GM23338 (cell line): Measurements from ENCODE around the gene CFAP97D2. TPM values are rescaled to one million over a fixed set of nuclear protein-coding genes. Genes with fewer than 3 reads are reported as not detected.

Experiments used
- ATAC-seq: fragments of 200-7000 bp; cut with Tn5 transposase; 3 replicates; pipeline ENCODE4 v1.9.1; 2020
- DNase-seq: peaks from one replicate; pipeline ENCODE4 v3.0.0-alpha.2; 2015; ENCODE audit warnings: low spot score
- H2AFZ ChIP-seq: fragments of 200-600 bp; sonication (generic); 2 replicates; pipeline ENCODE4 v1.8.0; 2016; ENCODE audit warnings: antibody characterized with exemption, mild to moderate bottlenecking, moderate library complexity
- H3F3A ChIP-seq: fragments of 200-600 bp; sonication (generic); replicated peaks from 2 replicates; pipeline ENCODE4 v1.8.0; 2017; ENCODE audit warnings: antibody characterized with exemption, mixed run types, low read depth
- H3K27ac ChIP-seq: fragments of 200-600 bp; sonication (generic); 2 replicates; pipeline ENCODE4 v1.6.1; 2016; ENCODE audit warnings: low read depth
- H3K27me3 ChIP-seq: fragments of 200-600 bp; sonication (generic); 2 replicates; pipeline ENCODE4 v1.8.0; 2016; ENCODE audit warnings: mild to moderate bottlenecking, mixed run types, moderate library complexity; ENCODE audit not compliant: insufficient read depth
- H3K36me3 ChIP-seq: fragments of 200-600 bp; sonication (generic); 2 replicates; pipeline ENCODE4 v1.8.0; 2016; ENCODE audit warnings: mild to moderate bottlenecking; ENCODE audit not compliant: insufficient read depth
- H3K4me1 ChIP-seq: fragments of 200-600 bp; sonication (generic); 2 replicates; pipeline ENCODE4 v1.8.0; 2016; ENCODE audit warnings: mild to moderate bottlenecking, moderate library complexity; ENCODE audit not compliant: insufficient read depth
- H3K4me2 ChIP-seq: fragments of 200-600 bp; sonication (generic); 2 replicates; pipeline ENCODE4 v1.7.1; 2017; ENCODE audit warnings: mixed run types
- H3K4me3 ChIP-seq: fragments of 200-600 bp; sonication (generic); 2 replicates; pipeline ENCODE4 v1.6.1; 2016; ENCODE audit warnings: mixed run types
- H3K79me2 ChIP-seq: fragments of 200-600 bp; sonication (generic); replicated peaks from 2 replicates; pipeline ENCODE4 v1.8.0; 2017; ENCODE audit warnings: mild to moderate bottlenecking; ENCODE audit not compliant: insufficient read depth
- H3K9me2 ChIP-seq: fragments of 200-600 bp; sonication (generic); 2 replicates; pipeline ENCODE4 v1.8.0; 2017; ENCODE audit not compliant: insufficient read depth
- H4K20me1 ChIP-seq: fragments of 200-600 bp; sonication (generic); replicated peaks from 2 replicates; pipeline ENCODE4 v1.8.0; 2017; ENCODE audit warnings: mild to moderate bottlenecking; ENCODE audit not compliant: insufficient read depth
- H3K27ac Mint-ChIP-seq: 2 replicates; pipeline ENCODE4 v1.8.0; 2020; ENCODE audit warnings: inconsistent platforms, mild to moderate bottlenecking, moderate library complexity, mixed read lengths
- H3K27me3 Mint-ChIP-seq: 3 replicates; pipeline ENCODE4 v1.8.0; 2022; ENCODE audit warnings: low read depth, mild to moderate bottlenecking, moderate library complexity, mixed read lengths, inconsistent platforms; ENCODE audit not compliant: insufficient read depth, poor library complexity
- H3K36me3 Mint-ChIP-seq: 3 replicates; pipeline ENCODE4 v1.8.0; 2021; ENCODE audit warnings: low read depth, mild to moderate bottlenecking, inconsistent platforms, moderate library complexity, mixed read lengths
- H3K4me1 Mint-ChIP-seq: 3 replicates; pipeline ENCODE4 v1.8.0; 2020; ENCODE audit warnings: mild to moderate bottlenecking, inconsistent platforms, mixed read lengths
- H3K4me3 Mint-ChIP-seq: 3 replicates; pipeline ENCODE4 v1.8.0; 2021; ENCODE audit warnings: moderate library complexity, mild to moderate bottlenecking, inconsistent platforms, mixed read lengths
- H3K9me3 Mint-ChIP-seq: 3 replicates; pipeline ENCODE4 v1.8.0; 2020; ENCODE audit warnings: moderate library complexity, mild to moderate bottlenecking, inconsistent platforms, mixed read lengths
- CREB1 ChIP-seq: fragments of 250-450 bp; sonication (Bioruptor Pico); IDR thresholded peaks from 2 replicates; pipeline ENCODE4 v1.5.0; 2020; ENCODE audit warnings: low read depth, mild to moderate bottlenecking, moderate library complexity
- CTCF ChIP-seq, 2 experiments: fragments of 200-600 bp in 1 of 2; sonication (generic) in 1 of 2; conservative IDR thresholded peaks; 2 replicates each; pipeline versions ENCODE4 v1.5.1 to v1.6.1; 2016 to 2017; ENCODE audit warnings: antibody characterized with exemption in 2 of 2, low read depth in 2 of 2, mild to moderate bottlenecking in 2 of 2, moderate library complexity in 1 of 2
- ETS1 ChIP-seq: IDR thresholded peaks from 2 replicates; pipeline ENCODE4 v1.6.1; 2016; ENCODE audit warnings: antibody characterized with exemption
- EZH2 ChIP-seq: fragments of 200-600 bp; sonication (generic); IDR thresholded peaks from one replicate; pipeline ENCODE4 v1.8.0; 2017; ENCODE audit warnings: antibody characterized with exemption, mild to moderate bottlenecking, low read depth; ENCODE audit not compliant: unreplicated experiment
- EZH2phosphoT487 ChIP-seq: fragments of 200-600 bp; sonication (generic); IDR thresholded peaks from one replicate; pipeline ENCODE4 v1.8.1; 2018; ENCODE audit warnings: antibody characterized with exemption; ENCODE audit not compliant: unreplicated experiment
- JUNB ChIP-seq: IDR thresholded peaks from one replicate; pipeline ENCODE4 v1.6.1; 2016; ENCODE audit warnings: antibody characterized with exemption; ENCODE audit not compliant: unreplicated experiment
- NANOG ChIP-seq: IDR thresholded peaks from 2 replicates; pipeline ENCODE4 v1.6.1; 2016; ENCODE audit warnings: antibody characterized with exemption, borderline replicate concordance
- ZNF114 ChIP-seq: fragments of 250-450 bp; sonication (Bioruptor Pico); IDR thresholded peaks from 2 replicates; pipeline ENCODE4 v1.5.0; 2020; ENCODE audit warnings: mild to moderate bottlenecking, moderate library complexity
- ZNF331 ChIP-seq: fragments of 250-450 bp; sonication (Bioruptor Pico); IDR thresholded peaks from 2 replicates; pipeline ENCODE4 v1.5.0; 2020; ENCODE audit warnings: low read depth, mild to moderate bottlenecking, moderate library complexity
- ZNF462 ChIP-seq: fragments of 250-450 bp; sonication (Bioruptor Pico); IDR thresholded peaks from 2 replicates; pipeline ENCODE4 v1.5.0; 2020; ENCODE audit warnings: mild to moderate bottlenecking, moderate library complexity
- polyA plus RNA-seq: library from polyadenylated mRNA; unstranded; fragments of >200 nt; fragmentation: Nextera tagmentation; extraction: Ambion mirVana; gene quantifications from 2 replicates; pipeline ENCODE4 v1.2.1, GENCODE V29; 2016
- total RNA-seq: library from RNA; depleted of rRNA; stranded (reverse); fragments of >200 nt; shearing (Covaris generic); gene quantifications from 2 replicates; pipeline ENCODE4 v1.2.3, GENCODE V29; 2014

Gene CFAP97D2
- total and polyA plus RNA-seq, 2 experiments from 2014 or later: not detected

GRCh38 chr13:114241918-114242317, 62.9 kb downstream of the CFAP97D2 start (continued):
- TF ChIP-seq ZNF462 (CRISPR knock-in tag): no peak
- TF ChIP-seq ZNF331 (CRISPR knock-in tag): no peak
- no peak for TF ChIP-seq EZH2phosphoT487
- no peak for TF ChIP-seq NANOG
- TF ChIP-seq ZNF114 (CRISPR knock-in tag): no peak

GRCh38 chr13:114243971-114244370, 64.9 kb downstream of the CFAP97D2 start:
- H3K36me3 Mint-ChIP-seq: peaks cover 97% of the 10 kb centered on the region
- ATAC-seq (no peak), DNase-seq (no peak)
- H3K27me3 Mint-ChIP-seq: peaks cover 7% of the 10 kb centered on the region
- H3K27ac Mint-ChIP-seq: no peak overlapping the region
- H3K9me2 ChIP-seq: no peaks in the 10 kb centered on the region
- TF ChIP-seq CREB1 (CRISPR knock-in tag): no peak
- no peak for TF ChIP-seq EZH2
- no peak for TF ChIP-seq CTCF (conservative IDR thresholded peaks at IDR 0.05; ENCODE audit: low read depth in 2 of 2)
- TF ChIP-seq JUNB: no peak
- TF ChIP-seq ETS1: no peak
- H3K4me3 ChIP-seq: no peak overlapping the region
- no peak overlapping the region for H3K27ac ChIP-seq
- peaks cover 4% of the 10 kb centered on the region; the same call in 1 of the 2 replicates for H3K4me1 ChIP-seq
- no peaks in the 10 kb centered on the region for H3K9me3 Mint-ChIP-seq
- H2AFZ ChIP-seq: no peak overlapping the region
- H3K27me3 ChIP-seq: no peaks in the 10 kb centered on the region
- peaks cover 25% of the 10 kb centered on the region for H4K20me1 ChIP-seq
- no peaks in the 10 kb centered on the region; the same call in none of the 2 replicates for H3F3A ChIP-seq
- no peak overlapping the region for H3K4me3 Mint-ChIP-seq
- H3K4me1 Mint-ChIP-seq: peaks cover 16% of the 10 kb centered on the region
- H3K4me2 ChIP-seq: no peak overlapping the region
- H3K36me3 ChIP-seq: peaks cover 81% of the 10 kb centered on the region
- peaks cover 11% of the 10 kb centered on the region; the same call in 1 of the 2 replicates for H3K79me2 ChIP-seq
